HS-27A (cell line): ENCODE results near the gene PGGT1B.

Experiments used
- DNase-seq: peaks from one replicate; pipeline ENCODE4 v3.0.0-alpha.2; 2012; ENCODE audit warnings: low read depth, missing footprints

PGGT1B gene

GRCh38 chr5:115262321-115263077 is at the start of gene PGGT1B:
Gene PGGT1B (minus strand): TSS chr5:115262877. CDS start chr5:115262851, 26 bp downstream.
- DNase-seq, result no peak

- DNase-seq, result peak; percentile 23
Observed at GRCh38 chr5:115309751-115310370, 47.2 kb upstream of the PGGT1B start.

GRCh38 chr5:115308815-115309214 is 46.1 kb upstream of the PGGT1B start:
- no peak for DNase-seq

GRCh38 chr5:115306011-115306536 is 43.4 kb upstream of the PGGT1B start:
- no peak for DNase-seq

- no peak for DNase-seq
Observed at GRCh38 chr5:115304496-115304895, 41.8 kb upstream of the PGGT1B start.

DNA sequence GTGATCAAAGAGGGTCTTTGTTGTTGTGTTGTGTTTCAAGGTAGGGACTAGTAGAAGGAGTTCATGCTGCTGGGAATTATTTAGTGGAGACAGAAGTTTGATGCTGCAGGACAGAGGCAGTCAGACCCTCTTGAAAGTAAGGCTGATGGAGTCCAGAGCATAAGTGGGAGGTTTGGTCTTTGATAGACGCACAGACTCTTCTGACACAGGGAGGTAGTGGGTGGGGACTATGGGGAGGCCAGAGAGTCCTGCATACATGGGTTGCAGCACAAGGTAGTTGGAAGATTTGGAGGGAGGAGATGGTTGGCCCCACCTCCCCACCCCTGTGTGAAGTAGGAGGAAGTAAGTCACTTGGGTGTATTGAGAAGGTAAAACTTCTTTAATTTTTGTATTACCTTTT is 36.1 kb upstream of the PGGT1B start:
- DNase-seq, result no peak

DNA sequence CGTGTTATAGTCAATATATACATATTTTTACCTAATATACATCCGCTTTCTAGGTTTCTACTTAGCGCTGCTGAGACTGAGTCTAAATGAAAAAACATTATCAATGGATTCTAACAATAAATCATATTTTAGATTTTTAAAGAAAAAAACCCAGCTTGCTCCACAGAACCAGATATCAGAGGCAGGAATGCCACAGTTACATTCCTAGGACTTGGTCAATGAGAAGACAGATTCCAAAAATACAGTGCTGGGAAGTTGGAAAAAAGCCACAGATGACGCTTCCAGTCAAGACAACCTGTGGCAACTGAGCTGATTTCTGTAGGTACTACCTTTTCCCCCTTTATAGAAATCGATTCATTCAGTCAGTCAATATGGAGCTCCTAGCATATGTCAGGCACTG is 34.4 kb upstream of the PGGT1B start:
- DNase-seq, result no peak

DNA sequence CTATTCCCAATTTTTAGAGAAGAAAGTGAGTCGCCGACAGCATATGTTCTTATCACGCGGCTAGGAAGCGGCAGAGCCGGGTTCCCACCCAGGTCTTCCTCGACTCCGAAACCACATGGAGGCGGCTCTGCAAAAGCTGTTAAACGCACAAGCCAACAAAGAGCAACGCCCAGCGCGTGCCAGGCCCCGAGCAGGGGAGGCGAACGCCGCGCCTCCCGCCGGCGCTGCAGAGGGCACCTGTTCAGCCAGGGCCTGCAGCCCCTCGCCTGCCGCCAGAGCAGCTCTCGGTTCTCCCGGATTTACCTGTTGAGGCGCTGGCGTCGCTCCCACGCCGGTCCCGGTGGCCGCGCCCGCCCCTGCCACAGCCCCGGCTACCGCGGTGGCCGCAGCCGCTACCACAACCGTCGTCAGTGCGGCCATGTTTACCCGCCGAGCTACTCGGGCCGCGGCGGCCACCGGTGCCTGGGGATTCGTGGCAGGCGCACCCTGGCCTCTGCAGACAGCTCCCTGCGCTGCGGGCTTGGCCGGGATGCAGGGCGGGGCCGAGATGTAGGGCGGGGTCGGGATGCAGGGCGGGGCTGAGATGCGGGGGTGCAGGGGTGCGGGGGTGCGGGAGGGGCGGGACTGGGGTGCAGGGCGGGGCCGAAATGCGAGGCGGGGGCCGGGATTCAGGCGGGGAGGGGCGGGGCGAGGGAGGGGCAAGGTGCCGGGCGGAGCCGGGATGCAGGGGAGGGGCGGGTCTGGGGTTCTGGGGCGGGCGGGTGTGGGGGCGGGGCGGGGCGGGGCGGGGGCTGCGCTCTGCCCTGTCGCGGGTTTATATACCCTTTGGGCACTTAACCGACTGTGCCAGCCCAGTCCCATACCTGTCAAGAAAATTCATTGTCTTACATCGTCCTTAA is 33.7 kb upstream of the PGGT1B start, which contains the start of gene CCDC112:
CCDC112 (minus strand) TSS at position 531 of the 899 bp plus-strand sequence; CDS start at position 420, 111 bp downstream.
- DNase-seq, result peak; percentile 14

DNA sequence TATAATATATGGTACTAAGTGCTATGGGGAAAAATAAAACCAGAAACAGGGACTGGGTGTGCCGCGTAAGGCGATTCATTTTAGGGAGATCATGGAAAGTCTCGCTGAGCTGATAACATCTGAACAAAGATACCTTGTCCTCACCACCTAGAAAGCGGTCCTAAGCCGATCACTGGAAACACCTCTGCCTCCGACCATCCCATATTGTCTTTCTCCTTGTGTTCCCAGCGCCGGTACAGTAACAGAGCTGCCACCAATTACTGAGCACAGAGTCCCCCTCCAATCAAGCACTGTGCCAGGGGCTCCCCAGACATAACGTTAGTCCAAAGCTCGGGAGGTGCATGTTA is 33.1 kb upstream of the PGGT1B start:
- DNase-seq, result no peak

- no peak for DNase-seq
Observed at GRCh38 chr5:115291397-115291796, 28.7 kb upstream of the PGGT1B start.

DNA sequence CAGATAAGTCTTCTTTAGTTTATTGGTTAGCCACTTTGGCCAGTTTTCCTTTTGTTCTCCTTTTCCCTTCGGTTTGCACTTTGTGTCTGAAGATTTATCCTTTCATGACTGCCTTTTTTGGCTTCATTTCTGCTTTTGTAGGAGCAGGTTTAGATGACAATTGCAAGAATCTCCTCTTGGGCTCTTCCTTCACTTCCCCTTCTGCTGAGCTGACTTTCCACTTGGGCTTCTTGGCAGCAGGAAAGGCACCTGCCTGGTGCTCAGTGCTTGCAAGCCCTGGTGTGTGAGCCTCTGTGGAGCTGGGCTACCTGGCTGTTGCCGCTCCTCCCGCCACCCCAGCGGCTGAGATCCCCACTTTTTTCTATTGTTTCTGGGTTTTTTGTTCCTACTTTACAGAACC is 26.4 kb upstream of the PGGT1B start:
- no peak for DNase-seq

DNA sequence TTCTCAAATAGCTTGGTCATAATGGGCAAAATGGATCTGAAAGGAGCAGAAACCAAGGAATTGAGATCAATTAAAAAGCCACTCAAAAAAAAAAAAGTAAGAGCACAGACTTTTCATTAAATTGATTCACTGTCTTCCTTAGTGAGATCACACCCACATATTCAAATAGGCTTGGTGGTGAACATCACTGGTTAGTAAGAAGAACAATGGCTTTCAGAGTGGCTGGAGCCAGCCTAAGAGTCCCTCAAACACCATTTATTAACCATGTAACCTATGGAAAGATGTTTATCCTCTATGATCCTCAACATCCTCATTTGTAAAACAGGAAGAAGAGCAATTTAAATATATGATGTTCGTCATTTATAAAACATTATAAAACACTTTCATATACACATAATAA is 21.3 kb upstream of the PGGT1B start:
- DNase-seq, result no peak

DNA sequence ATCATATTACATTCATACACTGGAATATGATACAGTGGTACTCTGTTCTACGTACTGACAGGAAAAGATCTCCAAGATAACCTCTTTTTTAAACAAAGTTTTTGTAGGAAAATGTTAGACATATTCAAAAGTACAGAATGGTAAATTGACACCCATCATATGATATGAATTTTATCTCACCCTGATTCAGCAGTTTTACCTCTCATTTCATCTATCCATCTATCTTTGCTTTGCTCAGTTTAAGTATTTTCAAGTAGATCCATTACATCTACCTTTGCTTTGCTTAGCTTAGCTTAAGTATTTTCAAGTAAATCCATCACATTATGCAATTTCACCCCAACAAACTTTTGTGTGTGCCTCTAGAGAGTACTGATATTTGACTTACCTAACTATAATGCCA is 19.5 kb upstream of the PGGT1B start:
- DNase-seq, result no peak

DNA sequence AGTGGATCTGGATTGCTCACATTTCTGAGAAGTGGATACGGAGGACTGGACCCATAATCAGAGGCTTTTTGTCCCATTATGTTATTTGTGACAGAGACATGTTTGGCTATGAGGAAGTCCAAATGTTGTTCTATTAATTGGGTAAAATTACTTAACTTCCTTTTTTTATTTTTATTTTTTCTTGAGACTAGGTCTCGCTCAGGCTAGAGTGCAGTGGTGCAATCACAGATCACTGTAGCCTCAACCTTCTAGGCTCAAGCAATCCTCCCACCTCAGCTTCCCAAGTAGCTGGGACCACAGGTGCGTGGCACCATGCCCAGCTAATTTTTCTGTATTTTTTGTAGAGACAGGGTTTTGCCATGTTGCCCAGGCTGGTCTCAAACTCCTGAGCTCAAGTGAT is 11.9 kb upstream of the PGGT1B start:
- DNase-seq, result no peak

- DNase-seq, result no peak
Observed at GRCh38 chr5:115272297-115272958, 9.8 kb upstream of the PGGT1B start.

DNA sequence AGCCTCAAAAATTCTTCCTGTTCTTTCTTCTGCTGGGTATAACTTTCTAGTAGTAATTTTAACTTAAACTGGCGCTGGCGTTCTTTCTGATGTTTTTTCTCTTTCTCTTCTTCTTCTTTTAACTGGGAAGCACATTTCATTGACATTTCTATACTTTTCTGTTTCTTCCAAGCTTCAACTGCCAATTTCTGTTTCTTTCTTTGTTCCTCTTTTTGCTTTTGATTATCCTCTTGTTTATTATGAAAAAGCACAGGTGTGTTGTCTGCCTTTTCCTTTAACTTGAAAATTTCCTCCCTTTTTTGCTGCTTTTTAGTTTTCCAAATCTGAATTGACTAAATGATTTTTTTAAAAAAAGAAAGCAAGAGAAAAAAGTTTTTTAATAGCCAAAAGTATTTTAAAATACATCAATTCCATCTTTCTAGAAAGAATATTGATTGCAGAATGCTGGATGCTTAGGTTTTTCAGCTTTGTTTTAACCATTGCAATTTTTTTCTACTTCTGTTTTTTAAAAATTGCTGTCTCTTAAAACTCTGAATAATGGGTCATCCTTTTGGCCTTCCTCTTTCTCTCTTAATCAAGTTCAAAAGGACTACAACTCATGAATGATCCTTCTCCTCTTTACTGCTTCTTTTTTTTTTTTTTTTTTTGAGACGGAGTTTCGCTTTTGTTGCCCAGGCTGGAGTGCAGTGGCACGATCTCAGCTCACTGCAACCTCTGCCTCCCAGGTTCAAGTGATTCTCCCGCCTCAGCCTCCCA is 8.8 kb upstream of the PGGT1B start:
- DNase-seq, result no peak

- DNase-seq, result no peak
Observed at GRCh38 chr5:115267617-115268016, 4.9 kb upstream of the PGGT1B start.

- DNase-seq, result no peak
Observed at GRCh38 chr5:115265220-115265619, 2.5 kb upstream of the PGGT1B start.

GRCh38 chr5:115264786-115265185 is 2.1 kb upstream of the PGGT1B start:
- no peak for DNase-seq

DNA sequence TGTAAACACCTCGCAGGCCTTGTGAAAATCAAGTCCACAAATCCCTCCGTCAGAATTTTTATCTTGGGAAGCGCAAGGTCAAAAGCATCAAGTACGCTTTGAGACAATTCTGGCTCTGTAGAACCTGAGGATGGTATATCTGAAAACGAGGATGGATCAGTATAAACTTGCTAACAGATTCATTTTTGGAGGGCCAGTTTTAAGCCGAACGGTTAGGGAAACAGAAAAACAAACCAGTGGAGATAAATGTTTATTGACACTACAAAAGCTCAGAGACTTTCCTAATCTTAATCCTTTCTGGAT is 352 bp upstream of the PGGT1B start:
- no peak for DNase-seq

DNA sequence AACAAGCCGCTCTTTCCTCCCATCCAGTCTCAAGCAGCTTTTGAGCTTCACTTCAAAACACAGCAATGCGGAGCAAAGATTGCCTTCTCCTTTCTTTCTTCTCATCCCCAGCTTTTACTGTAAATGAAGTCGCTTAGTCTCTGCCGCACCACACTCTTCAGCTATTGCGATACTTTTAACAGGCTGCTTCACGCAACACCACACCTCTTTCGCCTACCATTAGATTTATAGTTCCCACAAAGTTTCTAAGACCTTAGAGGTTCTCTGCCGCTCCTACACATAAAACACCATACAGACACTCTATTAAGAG is 711 bp downstream of the PGGT1B start:
- DNase-seq, result no peak

GRCh38 chr5:115260248-115260647 is 2.4 kb downstream of the PGGT1B start:
- no peak for DNase-seq
